ENCODE results near the gene F13A1. TPM values are rescaled to one million over a fixed set of nuclear protein-coding genes. Genes with fewer than 3 reads are reported as not detected.

The F13A1 gene
- total RNA-seq, 2 donors from 2014 or later = 8.5 to 305 TPM

DNA sequence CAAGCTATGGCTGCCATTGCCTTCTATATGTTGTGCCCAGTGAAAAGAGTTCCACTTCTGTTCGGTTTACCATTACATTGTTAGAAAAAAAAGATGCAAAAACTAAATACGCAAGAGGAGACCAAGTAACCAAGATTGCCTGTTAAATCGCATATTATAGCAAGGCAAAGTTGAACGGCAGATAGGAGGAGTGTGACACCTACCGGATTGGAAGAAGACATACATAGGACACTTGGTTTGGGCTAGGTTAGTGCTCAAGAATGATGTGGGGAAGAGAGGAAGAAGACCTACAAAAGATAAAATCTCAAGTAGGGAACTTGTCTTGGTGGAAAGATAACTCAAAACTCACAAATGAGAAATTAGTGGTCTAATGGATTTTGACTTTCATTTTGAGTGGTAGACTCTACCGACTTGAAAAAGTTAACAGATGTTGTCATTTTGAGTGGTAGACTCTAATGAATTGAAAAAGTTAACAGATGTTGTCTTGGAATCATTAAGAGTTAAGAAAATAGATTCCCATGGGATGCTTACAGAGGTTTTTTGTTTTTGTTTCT is 95.5 kb downstream of the F13A1 start:
- Mint-ChIP-seq H3K4me1 (no peaks in the 10 kb centered on the region), H3K36me3 (ENCODE audit: low read depth) (peaks cover 2% of the 10 kb centered on the region), H3K27ac (no peak overlapping the region), H3K4me3 (no peak overlapping the region), H3K27me3 (peaks cover 51% of the 10 kb centered on the region)
- no peak for ATAC-seq
- DNase-seq = no peak
- no peaks in the 10 kb centered on the region for H3K9me3 ChIP-seq (ENCODE audit: control insufficient read depth, low read length, poor library complexity, severe bottlenecking)

DNA sequence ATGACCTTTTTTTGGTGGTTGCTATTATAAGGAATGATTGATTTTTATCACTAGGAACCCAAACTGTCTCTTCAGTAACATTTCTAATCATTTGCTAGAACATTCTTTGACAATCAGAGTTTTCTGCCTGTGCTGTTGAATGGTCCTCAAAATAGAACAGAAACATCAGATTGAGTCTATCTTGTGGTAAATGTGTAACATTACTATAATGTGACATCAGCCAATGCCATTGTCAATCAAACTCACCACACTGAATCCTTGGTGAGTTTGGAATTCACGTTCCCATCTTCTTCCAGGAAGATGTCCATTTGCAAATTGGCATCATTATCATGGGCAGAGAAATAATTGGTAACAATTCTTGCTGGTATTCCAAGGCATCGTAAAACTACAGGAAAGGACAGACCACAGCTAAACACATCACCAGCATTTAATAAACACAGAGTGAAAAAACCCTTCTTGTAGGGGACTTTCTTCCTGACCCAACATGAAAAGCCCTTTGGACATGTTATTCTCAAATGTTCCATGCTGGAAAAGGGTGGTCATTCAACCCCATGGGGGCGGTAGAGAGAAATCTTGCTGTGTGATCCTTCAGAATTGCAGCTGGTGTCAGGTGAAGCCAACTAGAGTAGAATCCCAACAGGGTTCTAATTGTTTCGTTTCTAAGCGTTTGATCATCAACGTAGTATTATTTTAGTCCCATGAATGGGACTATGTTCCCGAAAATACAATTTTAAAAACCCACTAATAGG is 98.5 kb downstream of the F13A1 start:
- no peak for ATAC-seq
- H3K27ac Mint-ChIP-seq = no peak overlapping the region
- no peak overlapping the region for H3K4me3 Mint-ChIP-seq
- no peaks in the 10 kb centered on the region for H3K9me3 ChIP-seq (ENCODE audit: control insufficient read depth, low read length, poor library complexity, severe bottlenecking)
- peaks cover 28% of the 10 kb centered on the region for H3K27me3 Mint-ChIP-seq
- peaks cover 2% of the 10 kb centered on the region for H3K36me3 Mint-ChIP-seq (ENCODE audit: low read depth)
- no peaks in the 10 kb centered on the region for H3K4me1 Mint-ChIP-seq
- DNase-seq = no peak

DNA sequence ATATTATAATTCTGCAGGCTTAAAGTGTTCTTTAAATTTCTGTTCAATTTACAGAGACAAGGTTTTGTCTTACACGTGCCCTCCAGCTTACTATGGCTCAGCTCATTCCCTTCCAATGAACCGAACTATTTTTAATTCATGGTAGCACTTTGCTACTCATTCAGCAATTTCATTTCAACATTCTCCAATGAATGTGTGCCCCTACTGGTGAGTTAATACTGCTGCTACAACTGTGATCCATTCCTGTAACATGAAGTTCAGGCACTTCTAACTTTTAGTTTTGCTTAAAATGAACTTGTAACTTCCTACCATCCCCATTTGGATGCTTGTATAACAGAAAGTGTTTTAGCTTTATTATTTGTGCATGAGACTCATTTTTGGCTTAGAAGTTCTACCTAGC is 99.7 kb downstream of the F13A1 start:
- Mint-ChIP-seq H3K36me3 (ENCODE audit: low read depth) (peaks cover 2% of the 10 kb centered on the region), H3K27ac (no peak overlapping the region), H3K4me3 (no peak overlapping the region), H3K4me1 (no peaks in the 10 kb centered on the region), H3K27me3 (peaks cover 19% of the 10 kb centered on the region)
- no peak for DNase-seq
- no peaks in the 10 kb centered on the region for H3K9me3 ChIP-seq (ENCODE audit: control insufficient read depth, low read length, poor library complexity, severe bottlenecking)
- ATAC-seq = no peak

DNA sequence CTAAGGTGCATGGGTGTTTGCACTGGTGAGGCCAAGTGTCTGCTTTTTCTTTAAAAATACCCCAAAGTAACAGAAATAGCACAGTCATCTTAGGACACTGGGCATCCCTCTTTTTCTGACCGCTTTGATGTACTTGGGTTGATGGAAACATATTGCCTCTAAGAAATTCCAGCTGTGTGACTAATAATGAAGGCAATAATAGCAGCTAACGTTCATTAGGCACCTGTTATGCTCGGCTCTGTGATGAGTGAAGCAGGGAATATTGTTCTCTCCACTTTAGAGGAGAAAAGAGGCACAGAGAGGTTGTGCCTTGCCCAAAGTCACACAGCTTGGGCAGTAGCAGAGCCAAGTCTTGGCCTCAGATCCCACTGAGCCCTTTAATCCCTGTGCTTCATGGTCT is 100.7 kb downstream of the F13A1 start:
- no peaks in the 10 kb centered on the region for H3K36me3 Mint-ChIP-seq (ENCODE audit: low read depth)
- no peak overlapping the region for H3K27ac Mint-ChIP-seq
- DNase-seq (no peak), ATAC-seq (no peak)
- H3K4me3 Mint-ChIP-seq = no peak overlapping the region
- H3K4me1 Mint-ChIP-seq = no peaks in the 10 kb centered on the region
- no peaks in the 10 kb centered on the region for H3K9me3 ChIP-seq (ENCODE audit: control insufficient read depth, low read length, poor library complexity, severe bottlenecking)
- H3K27me3 Mint-ChIP-seq = peaks cover 9% of the 10 kb centered on the region

DNA sequence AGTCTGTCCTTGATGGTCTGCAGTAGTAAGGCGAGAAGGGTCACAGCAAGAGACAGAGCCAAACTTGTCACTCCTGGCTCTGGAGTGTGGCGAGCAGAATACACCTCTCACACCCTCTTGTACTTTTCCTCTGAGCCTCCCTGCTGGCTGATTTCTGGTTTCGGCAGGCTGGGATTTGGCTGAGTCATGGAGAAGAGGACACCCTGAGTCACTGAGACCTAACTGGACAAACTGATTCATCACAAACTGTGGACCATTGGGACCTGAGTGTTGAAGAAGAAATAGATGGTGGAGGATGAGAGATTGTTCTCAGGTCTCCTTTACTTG is 101.7 kb downstream of the F13A1 start:
- no peak for ATAC-seq
- H3K27ac Mint-ChIP-seq = no peak overlapping the region

DNA sequence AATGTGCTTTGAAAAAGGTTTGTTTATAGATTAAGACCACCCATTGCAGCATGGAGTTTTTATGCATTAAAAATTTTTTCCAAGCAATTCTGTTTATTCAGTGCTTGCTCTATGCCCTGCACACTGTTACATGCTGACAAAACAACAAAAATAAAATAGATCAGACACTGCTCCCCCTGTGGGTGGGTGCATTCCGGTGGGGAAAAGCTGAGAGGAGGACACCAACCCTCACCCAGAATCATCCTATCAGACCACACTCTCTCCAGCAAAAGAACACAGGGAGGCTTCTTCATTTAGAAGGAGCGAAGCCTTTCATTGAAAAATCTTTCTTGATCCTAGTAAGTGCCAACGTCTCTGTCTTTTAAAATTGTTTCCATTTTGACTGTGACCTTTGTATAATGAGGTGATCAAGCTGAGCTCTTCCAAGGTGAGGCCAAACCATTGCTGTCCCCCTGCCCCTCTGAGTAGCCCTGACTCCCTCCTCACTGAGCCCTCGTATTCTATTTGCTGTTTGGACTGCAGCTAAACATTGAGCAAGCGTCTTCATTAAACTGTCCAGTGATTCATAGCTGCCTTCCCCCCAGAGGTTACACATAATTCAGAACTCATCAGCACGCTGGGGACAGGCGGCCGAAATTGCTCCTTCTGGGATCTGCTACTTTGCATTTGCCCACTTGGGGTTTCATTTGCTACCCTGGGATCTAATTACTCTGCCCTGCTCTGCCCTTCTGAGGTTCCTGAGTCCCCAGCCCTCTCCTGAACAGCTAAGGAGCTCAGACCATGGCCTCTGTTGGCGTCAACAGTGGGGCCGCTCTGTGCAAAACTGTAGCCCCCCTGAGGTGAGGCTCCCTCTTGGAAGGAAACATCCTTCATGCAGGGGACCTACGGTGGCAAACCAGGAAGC is 102.4 kb downstream of the F13A1 start:
- H3K4me1 Mint-ChIP-seq = no peaks in the 10 kb centered on the region
- H3K4me3 Mint-ChIP-seq = no peak overlapping the region
- no peaks in the 10 kb centered on the region for H3K36me3 Mint-ChIP-seq (ENCODE audit: low read depth)
- H3K9me3 ChIP-seq (ENCODE audit: control insufficient read depth, low read length, poor library complexity, severe bottlenecking) = no peaks in the 10 kb centered on the region
- DNase-seq (no peak), ATAC-seq (no peak)
- H3K27ac Mint-ChIP-seq = no peak overlapping the region
- peaks cover 5% of the 10 kb centered on the region for H3K27me3 Mint-ChIP-seq

More for the DNA sequence above, 101.7 kb downstream of the F13A1 start:
- H3K36me3 Mint-ChIP-seq (ENCODE audit: low read depth) = no peaks in the 10 kb centered on the region
- H3K4me3 Mint-ChIP-seq = no peak overlapping the region
- DNase-seq = no peak
- no peaks in the 10 kb centered on the region for H3K4me1 Mint-ChIP-seq
- H3K9me3 ChIP-seq (ENCODE audit: control insufficient read depth, low read length, poor library complexity, severe bottlenecking) = no peaks in the 10 kb centered on the region
- peaks cover 5% of the 10 kb centered on the region for H3K27me3 Mint-ChIP-seq

DNA sequence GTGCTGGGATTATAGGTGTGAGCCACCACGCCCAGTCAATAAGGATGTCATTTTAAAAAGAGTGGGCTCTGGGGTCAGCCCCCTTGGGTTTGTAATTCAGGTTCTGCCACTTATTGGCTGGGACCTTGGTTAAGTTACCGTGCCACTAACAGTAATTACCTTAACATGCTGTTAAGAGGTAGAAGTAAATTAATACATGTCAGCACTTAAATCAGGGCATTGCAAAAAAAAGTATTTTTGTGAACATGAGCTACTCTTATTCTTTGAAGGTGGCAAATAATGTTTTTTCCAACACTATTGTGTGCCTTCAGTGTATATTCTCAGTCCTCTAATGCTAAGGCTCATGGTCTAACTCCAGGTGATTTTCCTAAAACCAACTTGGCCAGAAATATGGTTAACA is 109.5 kb downstream of the F13A1 start:
- H3K27ac Mint-ChIP-seq = no peak overlapping the region
- H3K4me1 Mint-ChIP-seq = no peaks in the 10 kb centered on the region
- no peaks in the 10 kb centered on the region for H3K27me3 Mint-ChIP-seq

DNA sequence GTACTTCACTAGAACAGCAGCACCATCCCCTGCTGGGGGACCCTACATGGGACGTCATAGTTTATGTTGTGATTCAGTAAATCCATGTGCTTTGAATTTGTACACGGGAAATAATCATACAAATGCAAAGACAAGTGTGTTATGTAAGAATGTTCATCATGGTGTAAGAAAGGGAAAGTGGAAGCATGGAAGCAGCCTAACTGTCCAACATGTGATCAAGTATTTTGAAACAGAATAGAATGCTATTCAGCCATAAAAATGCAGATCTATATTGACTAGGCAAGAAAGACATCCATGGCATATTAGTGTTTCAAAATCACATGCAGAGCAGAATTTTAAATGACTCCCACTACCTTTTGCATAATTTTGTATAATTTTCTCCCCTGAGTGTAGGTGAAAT is 117.6 kb downstream of the F13A1 start:
- Mint-ChIP-seq H3K4me1 (no peaks in the 10 kb centered on the region), H3K27ac (no peak overlapping the region), H3K4me3 (no peak overlapping the region), H3K36me3 (ENCODE audit: low read depth) (no peaks in the 10 kb centered on the region), H3K27me3 (peaks cover 32% of the 10 kb centered on the region)
- DNase-seq (no peak), ATAC-seq (no peak)
- no peaks in the 10 kb centered on the region for H3K9me3 ChIP-seq (ENCODE audit: control insufficient read depth, low read length, poor library complexity, severe bottlenecking)

More for the DNA sequence above, 109.5 kb downstream of the F13A1 start:
- Mint-ChIP-seq H3K4me3 (no peak overlapping the region), H3K36me3 (ENCODE audit: low read depth) (no peaks in the 10 kb centered on the region)
- no peak for DNase-seq
- no peak for ATAC-seq
- H3K9me3 ChIP-seq (ENCODE audit: control insufficient read depth, low read length, poor library complexity, severe bottlenecking) = no peaks in the 10 kb centered on the region

DNA sequence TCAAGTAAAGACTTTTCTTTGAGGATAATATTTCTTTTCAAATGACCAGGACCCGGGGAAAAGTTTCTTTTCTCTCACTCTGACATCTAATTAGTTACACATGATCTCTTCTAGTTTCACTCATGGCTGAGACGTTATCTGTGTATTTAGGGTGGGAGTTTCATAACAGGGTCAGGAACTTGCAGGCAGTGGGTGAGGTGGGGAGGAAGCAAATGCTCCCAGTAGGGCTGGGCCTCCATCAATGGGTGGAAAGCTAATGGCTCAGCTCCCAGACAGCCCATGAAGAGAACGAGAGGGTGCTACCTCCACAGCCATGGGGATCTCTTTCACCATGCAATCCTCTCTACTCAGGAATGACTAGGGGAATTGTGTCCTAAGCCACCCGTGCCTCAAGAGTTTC is 119.3 kb downstream of the F13A1 start:
- no peak for ATAC-seq
- Mint-ChIP-seq H3K27me3 (peaks cover 32% of the 10 kb centered on the region), H3K4me3 (no peak overlapping the region), H3K36me3 (ENCODE audit: low read depth) (no peaks in the 10 kb centered on the region), H3K4me1 (no peaks in the 10 kb centered on the region), H3K27ac (no peak overlapping the region)
- no peak for DNase-seq
- no peaks in the 10 kb centered on the region for H3K9me3 ChIP-seq (ENCODE audit: control insufficient read depth, low read length, poor library complexity, severe bottlenecking)

DNA sequence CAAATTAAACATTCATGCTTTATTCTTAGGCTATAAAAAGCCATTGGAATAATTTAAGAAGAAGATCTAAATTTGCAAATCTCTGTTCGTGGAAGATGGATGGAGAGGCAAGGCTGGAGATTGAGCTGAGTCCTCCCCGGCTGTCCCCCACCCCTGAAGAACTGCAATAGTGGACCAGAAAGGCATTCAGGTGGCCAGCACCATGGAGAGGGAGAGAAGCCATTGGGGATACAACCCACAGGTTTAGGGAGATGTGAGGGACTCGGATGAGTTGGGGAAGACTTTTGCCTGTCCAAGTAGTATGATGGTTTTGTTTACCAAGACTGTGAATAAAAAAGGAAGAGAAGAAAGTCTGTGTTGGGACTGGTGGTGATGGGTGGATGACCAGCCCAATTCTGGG is 120.8 kb downstream of the F13A1 start:
- no peaks in the 10 kb centered on the region for H3K9me3 ChIP-seq (ENCODE audit: control insufficient read depth, low read length, poor library complexity, severe bottlenecking)
- Mint-ChIP-seq H3K4me3 (no peak overlapping the region), H3K36me3 (ENCODE audit: low read depth) (no peaks in the 10 kb centered on the region), H3K27me3 (peaks cover 35% of the 10 kb centered on the region), H3K27ac (no peak overlapping the region), H3K4me1 (no peaks in the 10 kb centered on the region)
- ATAC-seq (no peak), DNase-seq (no peak)

DNA sequence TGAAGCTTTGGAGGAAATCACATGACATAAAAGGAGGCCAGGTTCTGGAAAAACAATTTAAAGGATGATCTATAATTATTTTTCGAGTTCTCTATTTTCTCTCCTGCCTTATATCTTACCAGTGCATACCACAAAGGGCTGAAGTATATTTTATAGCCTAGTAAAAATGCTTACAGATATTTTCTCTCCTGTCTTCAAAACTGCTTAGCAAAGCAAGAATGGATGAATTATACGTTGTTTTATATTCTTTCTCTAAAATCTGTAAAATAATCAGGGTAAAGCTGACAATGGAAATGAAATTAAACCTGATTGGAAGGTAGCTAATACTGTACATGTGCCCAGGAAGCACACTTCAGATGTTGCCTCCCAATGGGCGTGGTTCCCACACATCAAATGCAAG is 123.7 kb downstream of the F13A1 start:
- no peak overlapping the region for H3K27ac Mint-ChIP-seq
- ATAC-seq = no peak
- no peaks in the 10 kb centered on the region for H3K4me1 Mint-ChIP-seq
- H3K36me3 Mint-ChIP-seq (ENCODE audit: low read depth) = peaks cover 3% of the 10 kb centered on the region
- no peak overlapping the region for H3K4me3 Mint-ChIP-seq
- peaks cover 27% of the 10 kb centered on the region for H3K27me3 Mint-ChIP-seq
- no peak for DNase-seq
- H3K9me3 ChIP-seq (ENCODE audit: control insufficient read depth, low read length, poor library complexity, severe bottlenecking) = no peaks in the 10 kb centered on the region

DNA sequence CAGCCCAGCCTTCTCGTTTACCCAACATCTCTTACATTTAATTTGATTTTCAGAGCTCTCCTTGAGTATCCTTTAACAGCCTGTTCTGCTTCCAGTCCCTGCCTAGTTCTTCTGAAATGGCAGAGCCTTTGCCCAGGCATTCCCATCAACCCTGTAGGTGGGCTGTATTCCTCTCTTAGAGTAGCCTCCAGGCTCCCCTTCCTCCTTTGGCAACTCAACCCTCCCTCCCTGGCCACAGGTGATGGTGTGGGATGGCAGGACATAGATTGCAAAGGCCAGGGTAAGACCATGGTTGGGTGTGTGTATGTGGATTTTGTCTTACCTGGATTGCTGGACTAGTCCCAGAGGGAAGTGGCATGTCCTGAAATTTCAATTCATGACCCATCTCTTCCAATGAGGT is 125.4 kb downstream of the F13A1 start:
- no peak overlapping the region for H3K4me3 Mint-ChIP-seq
- peaks cover 3% of the 10 kb centered on the region for H3K36me3 Mint-ChIP-seq (ENCODE audit: low read depth)
- H3K27ac Mint-ChIP-seq = no peak overlapping the region
- no peaks in the 10 kb centered on the region for H3K9me3 ChIP-seq (ENCODE audit: control insufficient read depth, low read length, poor library complexity, severe bottlenecking)
- no peak for ATAC-seq
- H3K4me1 Mint-ChIP-seq = no peaks in the 10 kb centered on the region
- no peak for DNase-seq
- H3K27me3 Mint-ChIP-seq = peaks cover 22% of the 10 kb centered on the region

DNA sequence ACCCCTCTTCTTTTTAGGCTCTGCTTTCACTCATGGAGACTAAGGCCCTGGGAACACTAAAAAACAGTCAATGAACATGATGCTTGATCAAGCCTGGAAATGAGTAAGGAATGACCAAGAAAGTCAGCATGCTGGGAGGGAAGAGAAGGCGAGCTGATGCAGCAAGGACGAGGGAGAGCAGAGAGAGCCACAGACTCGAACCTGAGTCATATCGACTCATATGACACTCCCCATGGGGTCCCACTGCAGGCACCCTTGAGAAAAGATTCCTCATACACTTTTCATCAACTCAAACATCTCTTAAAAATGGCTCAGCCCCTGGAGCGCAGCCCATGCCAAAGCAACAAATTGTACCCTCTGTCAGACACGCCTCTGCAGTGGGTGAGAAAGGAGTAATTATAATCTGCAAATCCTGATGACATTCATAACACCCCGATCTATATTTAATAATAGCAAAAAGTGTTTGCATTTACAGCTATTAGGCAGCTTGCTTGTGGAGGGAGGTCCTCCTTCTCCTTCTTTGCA is 127.2 kb downstream of the F13A1 start:
- H3K4me3 Mint-ChIP-seq = no peak overlapping the region
- H3K9me3 ChIP-seq (ENCODE audit: control insufficient read depth, low read length, poor library complexity, severe bottlenecking) = no peaks in the 10 kb centered on the region
- no peaks in the 10 kb centered on the region for H3K4me1 Mint-ChIP-seq
- ATAC-seq = no peak
- peaks cover 3% of the 10 kb centered on the region for H3K36me3 Mint-ChIP-seq (ENCODE audit: low read depth)
- DNase-seq = no peak
- no peak overlapping the region for H3K27ac Mint-ChIP-seq
- peaks cover 16% of the 10 kb centered on the region for H3K27me3 Mint-ChIP-seq

All from T-helper 17 cell (primary cell).